Measurements from ENCODE around the gene CTDSPL. TPM values are rescaled to one million over a fixed set of nuclear protein-coding genes. Genes with fewer than 3 reads are reported as not detected.

The CTDSPL gene
- total and polyA plus RNA-seq, 4 donors, result 21.3 to 48.0 (median 35.4) TPM

GRCh38 chr3:37953707-37954394 is 92.2 kb downstream of the CTDSPL start:
- ATAC-seq (ENCODE audit: low FRiP score) (no peak), DNase-seq (no peak)
- WGBS, 2 donors, result 66 to 74% methylated on average over 5 of the region's 5 CpGs
- no peaks in the 10 kb centered on the region for H3K36me3 ChIP-seq (ENCODE audit: control insufficient read depth in 1 of 2, insufficient read depth in 2 of 2, low read length in 1 of 2)
- intact Hi-C loops (cut with DNase I), result no loop called here
- H3K27ac ChIP-seq (ENCODE audit: low read depth in 1 of 2, low read length in 2 of 2), result no peak overlapping the region
- H3K4me3 ChIP-seq (ENCODE audit: low read length in 2 of 2), result no peak overlapping the region
- H3K9me3 ChIP-seq (ENCODE audit: control insufficient read depth, low read length), result no peaks in the 10 kb centered on the region
- peaks cover 4 to 6% of the 10 kb centered on the region in 2 donors for H3K4me1 ChIP-seq (ENCODE audit: control insufficient read depth in 1 of 2, insufficient read depth in 2 of 2, low read length in 2 of 2)
- H3K27me3 ChIP-seq (ENCODE audit: control insufficient read depth in 1 of 2, insufficient read depth in 2 of 2, low read length in 1 of 2), result no peaks in the 10 kb centered on the region

- no peaks in the 10 kb centered on the region for H3K9me3 ChIP-seq (ENCODE audit: control insufficient read depth, low read length)
- DNase-seq (no peak), ATAC-seq (ENCODE audit: low FRiP score) (no peak)
- no peaks in the 10 kb centered on the region for H3K27me3 ChIP-seq (ENCODE audit: control insufficient read depth in 1 of 2, insufficient read depth in 2 of 2, low read length in 1 of 2)
- H3K4me3 ChIP-seq (ENCODE audit: low read length in 2 of 2), result no peak overlapping the region
- intact Hi-C loops (cut with DNase I), result no loop called here
- H3K27ac ChIP-seq (ENCODE audit: low read depth in 1 of 2, low read length in 2 of 2), result no peak overlapping the region
- H3K36me3 ChIP-seq (ENCODE audit: control insufficient read depth in 1 of 2, insufficient read depth in 2 of 2, low read length in 1 of 2), result no peaks in the 10 kb centered on the region
- peaks cover 4 to 5% of the 10 kb centered on the region in 2 donors for H3K4me1 ChIP-seq (ENCODE audit: control insufficient read depth in 1 of 2, insufficient read depth in 2 of 2, low read length in 2 of 2)
- WGBS, 2 donors, result 95 to 98% methylated on average over 6 of the region's 6 CpGs
Observed at GRCh38 chr3:37954881-37955280, 93.2 kb downstream of the CTDSPL start.

- Histone ChIP-seq H3K36me3 (ENCODE audit: control insufficient read depth in 1 of 2, insufficient read depth in 2 of 2, low read length in 1 of 2) (no peaks in the 10 kb centered on the region), H3K4me3 (ENCODE audit: low read length in 2 of 2) (no peak overlapping the region), H3K27ac (ENCODE audit: low read depth in 1 of 2, low read length in 2 of 2) (peak overlapping the region; percentile 69 to 84), H3K4me1 (ENCODE audit: control insufficient read depth in 1 of 2, insufficient read depth in 2 of 2, low read length in 2 of 2) (peaks cover 3 to 4% of the 10 kb centered on the region in 2 donors), H3K27me3 (ENCODE audit: control insufficient read depth in 1 of 2, insufficient read depth in 2 of 2, low read length in 1 of 2) (no peaks in the 10 kb centered on the region), H3K9me3 (ENCODE audit: control insufficient read depth, low read length) (no peaks in the 10 kb centered on the region)
- ATAC-seq (ENCODE audit: low FRiP score) (no peak), DNase-seq (no peak)
- intact Hi-C loops (cut with DNase I), result no loop called here
- WGBS, 2 donors, result 56 to 71% methylated on average over 3 of the region's 3 CpGs
Observed at GRCh38 chr3:37955918-37956707, 94.4 kb downstream of the CTDSPL start.

GRCh38 chr3:37956723-37957538 is 95.3 kb downstream of the CTDSPL start:
- H3K36me3 ChIP-seq (ENCODE audit: control insufficient read depth in 1 of 2, insufficient read depth in 2 of 2, low read length in 1 of 2), result no peaks in the 10 kb centered on the region
- H3K27me3 ChIP-seq (ENCODE audit: control insufficient read depth in 1 of 2, insufficient read depth in 2 of 2, low read length in 1 of 2), result no peaks in the 10 kb centered on the region
- peaks cover 2 to 4% of the 10 kb centered on the region in 2 donors for H3K4me1 ChIP-seq (ENCODE audit: control insufficient read depth in 1 of 2, insufficient read depth in 2 of 2, low read length in 2 of 2)
- H3K4me3 ChIP-seq (ENCODE audit: low read length in 2 of 2), result no peak overlapping the region
- intact Hi-C loops (cut with DNase I), result no loop called here
- DNase-seq (no peak), ATAC-seq (ENCODE audit: low FRiP score) (no peak)
- 62 to 81% methylated on average over 2 of the region's 2 CpGs for WGBS, 2 donors
- H3K9me3 ChIP-seq (ENCODE audit: control insufficient read depth, low read length), result no peaks in the 10 kb centered on the region
- peak overlapping the region; percentile 74 to 84 for H3K27ac ChIP-seq (ENCODE audit: low read depth in 1 of 2, low read length in 2 of 2)

GRCh38 chr3:37957539-37957936 is 95.9 kb downstream of the CTDSPL start:
- Histone ChIP-seq H3K4me3 (ENCODE audit: low read length in 2 of 2) (no peak overlapping the region), H3K4me1 (ENCODE audit: control insufficient read depth in 1 of 2, insufficient read depth in 2 of 2, low read length in 2 of 2) (peaks cover 0 to 4% of the 10 kb centered on the region in 2 donors), H3K27ac (ENCODE audit: low read depth in 1 of 2, low read length in 2 of 2) (no peak overlapping the region), H3K36me3 (ENCODE audit: control insufficient read depth in 1 of 2, insufficient read depth in 2 of 2, low read length in 1 of 2) (no peaks in the 10 kb centered on the region), H3K9me3 (ENCODE audit: control insufficient read depth, low read length) (no peaks in the 10 kb centered on the region), H3K27me3 (ENCODE audit: control insufficient read depth in 1 of 2, insufficient read depth in 2 of 2, low read length in 1 of 2) (no peaks in the 10 kb centered on the region)
- intact Hi-C loops (cut with DNase I), result no loop called here
- no peak for ATAC-seq (ENCODE audit: low FRiP score)
- DNase-seq, result no peak
- WGBS, 2 donors, result 70 to 71% methylated on average over 7 of the region's 7 CpGs

- 54 to 70% methylated on average over 6 of the region's 6 CpGs for WGBS, 2 donors
- no peak for DNase-seq
- Histone ChIP-seq H3K27ac (ENCODE audit: low read depth in 1 of 2, low read length in 2 of 2) (no peak overlapping the region), H3K9me3 (ENCODE audit: control insufficient read depth, low read length) (no peaks in the 10 kb centered on the region), H3K27me3 (ENCODE audit: control insufficient read depth in 1 of 2, insufficient read depth in 2 of 2, low read length in 1 of 2) (no peaks in the 10 kb centered on the region), H3K36me3 (ENCODE audit: control insufficient read depth in 1 of 2, insufficient read depth in 2 of 2, low read length in 1 of 2) (peaks cover 0 to 2% of the 10 kb centered on the region in 2 donors), H3K4me1 (ENCODE audit: control insufficient read depth in 1 of 2, insufficient read depth in 2 of 2, low read length in 2 of 2) (no peaks in the 10 kb centered on the region), H3K4me3 (ENCODE audit: low read length in 2 of 2) (no peak overlapping the region)
- intact Hi-C loops (cut with DNase I), result no loop called here
- ATAC-seq (ENCODE audit: low FRiP score), result no peak
Observed at GRCh38 chr3:37961622-37962431, 100.1 kb downstream of the CTDSPL start.

- intact Hi-C loops (cut with DNase I), result no loop called here
- Histone ChIP-seq H3K4me1 (ENCODE audit: control insufficient read depth in 1 of 2, insufficient read depth in 2 of 2, low read length in 2 of 2) (no peaks in the 10 kb centered on the region), H3K27ac (ENCODE audit: low read depth in 1 of 2, low read length in 2 of 2) (no peak overlapping the region), H3K36me3 (ENCODE audit: control insufficient read depth in 1 of 2, insufficient read depth in 2 of 2, low read length in 1 of 2) (peaks cover 0 to 2% of the 10 kb centered on the region in 2 donors), H3K4me3 (ENCODE audit: low read length in 2 of 2) (no peak overlapping the region), H3K9me3 (ENCODE audit: control insufficient read depth, low read length) (no peaks in the 10 kb centered on the region), H3K27me3 (ENCODE audit: control insufficient read depth in 1 of 2, insufficient read depth in 2 of 2, low read length in 1 of 2) (no peaks in the 10 kb centered on the region)
- DNase-seq, result no peak
- 32 to 34% methylated on average over 5 of the region's 5 CpGs for WGBS, 2 donors
- no peak for ATAC-seq (ENCODE audit: low FRiP score)
Observed at GRCh38 chr3:37963016-37963415, 101.3 kb downstream of the CTDSPL start.

- no peak for ATAC-seq (ENCODE audit: low FRiP score)
- H3K4me3 ChIP-seq (ENCODE audit: low read length in 2 of 2), result no peak overlapping the region
- intact Hi-C loops (cut with DNase I), result no loop called here
- DNase-seq, result no peak
- H3K27me3 ChIP-seq (ENCODE audit: control insufficient read depth in 1 of 2, insufficient read depth in 2 of 2, low read length in 1 of 2), result no peaks in the 10 kb centered on the region
- no peaks in the 10 kb centered on the region for H3K4me1 ChIP-seq (ENCODE audit: control insufficient read depth in 1 of 2, insufficient read depth in 2 of 2, low read length in 2 of 2)
- H3K27ac ChIP-seq (ENCODE audit: low read depth in 1 of 2, low read length in 2 of 2), result no peak overlapping the region
- H3K9me3 ChIP-seq (ENCODE audit: control insufficient read depth, low read length), result no peaks in the 10 kb centered on the region
- 67 to 69% methylated on average over 3 of the region's 3 CpGs for WGBS, 2 donors
- H3K36me3 ChIP-seq (ENCODE audit: control insufficient read depth in 1 of 2, insufficient read depth in 2 of 2, low read length in 1 of 2), result peaks cover 0 to 2% of the 10 kb centered on the region in 2 donors
Observed at GRCh38 chr3:37963635-37964034, 102.0 kb downstream of the CTDSPL start.
